Myocyte (in vitro differentiated cells): ENCODE measurements around the gene BRAF. TPM values are rescaled to one million over a fixed set of nuclear protein-coding genes. Genes with fewer than 3 reads are reported as not detected.
"Not testable (repeated sequence)": the region's sequence is repeated elsewhere in the genome, so short reads cannot be mapped to it uniquely, and the experiment has no call there.

Source experiments
- DNase-seq: peaks from one replicate; pipeline ENCODE4 v3.0.0-alpha.2; 2012; ENCODE audit warnings: low read depth
- total RNA-seq: library from RNA; depleted of rRNA; stranded (reverse); fragments of >200 nt; gene quantifications from 2 replicates; pipeline ENCODE4 v1.2.3, GENCODE V29; 2014

The BRAF gene
- total RNA-seq, 1 donor from 2014 or later, result 18.1 TPM

- DNase-seq, result no peak
Measured at GRCh38 chr7:140714331-140715040, 210.2 kb downstream of the BRAF start.

GRCh38 chr7:140712392-140712791 lies 212.3 kb downstream of the BRAF start:
- not testable (repeated sequence) for DNase-seq

- not testable (repeated sequence) for DNase-seq
Measured at GRCh38 chr7:140708764-140709163, 216.0 kb downstream of the BRAF start.

GRCh38 chr7:140707132-140707531 lies 217.6 kb downstream of the BRAF start:
- no peak for DNase-seq

- DNase-seq, result no peak
Measured at GRCh38 chr7:140704205-140704604, 220.5 kb downstream of the BRAF start.

- no peak for DNase-seq
Measured at GRCh38 chr7:140702774-140703173, 222.0 kb downstream of the BRAF start.

GRCh38 chr7:140698477-140698876 lies 226.3 kb downstream of the BRAF start:
- no peak for DNase-seq

- DNase-seq, result no peak
Measured at GRCh38 chr7:140697447-140698143, 227.1 kb downstream of the BRAF start.

GRCh38 chr7:140696680-140697446 lies 227.9 kb downstream of the BRAF start, which contains the start of gene NDUFB2:
NDUFB2 (plus strand) TSS chr7:140696708; CDS start chr7:140696745, 37 bp downstream.
- peak; percentile 94 for DNase-seq

- DNase-seq, result peak; percentile 98
Measured at GRCh38 chr7:140696024-140696679, 228.6 kb downstream of the BRAF start.

GRCh38 chr7:140695381-140695780 lies 229.3 kb downstream of the BRAF start:
- no peak for DNase-seq

- no peak for DNase-seq
Measured at GRCh38 chr7:140694592-140694991, 230.1 kb downstream of the BRAF start.

GRCh38 chr7:140693849-140694248 lies 230.9 kb downstream of the BRAF start:
- not testable (repeated sequence) for DNase-seq

GRCh38 chr7:140691376-140692045 lies 233.2 kb downstream of the BRAF start:
- DNase-seq, result no peak

GRCh38 chr7:140689199-140690152 lies 235.3 kb downstream of the BRAF start:
- no peak for DNase-seq

GRCh38 chr7:140688341-140688740 lies 236.4 kb downstream of the BRAF start:
- DNase-seq, result no peak

- no peak for DNase-seq
Measured at GRCh38 chr7:140686921-140687320, 237.8 kb downstream of the BRAF start.

GRCh38 chr7:140685407-140686087 lies 239.2 kb downstream of the BRAF start:
- DNase-seq, result no peak
